ENCODE data around the gene C11orf42. TPM values are rescaled to one million over a fixed set of nuclear protein-coding genes. Genes with fewer than 3 reads are reported as not detected.

C11orf42 gene
- total RNA-seq, 1 experiment from 2014 or later, result not detected

DNA sequence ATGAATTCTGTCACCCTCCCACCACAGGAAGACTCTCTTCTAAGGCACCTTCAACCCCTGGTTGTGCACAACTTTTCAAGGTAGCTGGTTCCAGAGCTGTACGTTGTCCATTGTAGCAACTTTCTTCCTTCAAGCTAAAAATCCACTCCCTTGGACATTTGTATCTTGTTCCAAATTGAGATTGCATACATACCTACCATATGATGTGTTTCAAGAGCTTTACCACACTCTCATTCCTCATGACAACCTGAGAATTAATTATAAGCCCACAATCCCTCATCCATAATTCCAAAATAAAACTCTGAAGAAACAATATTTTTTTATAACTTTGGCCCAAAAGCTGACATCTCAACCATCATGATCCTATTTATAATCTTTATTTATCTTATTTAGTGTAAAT, 3.3 kb upstream of the C11orf42 start:
- Histone ChIP-seq H3K56ac (ENCODE audit: insufficient read length, low read depth, low read length) (no peak overlapping the region), H4K20me1 (ENCODE audit: control insufficient read depth, insufficient read depth, insufficient read length) (no peaks in the 10 kb centered on the region), H3K27me3 (ENCODE audit: insufficient read depth, low read length) (no peaks in the 10 kb centered on the region), H3K4me1 (ENCODE audit: insufficient read depth, low read length) (peaks cover 3% of the 10 kb centered on the region; the same call in 1 of the 2 replicates), H3K79me2 (ENCODE audit: insufficient read depth, low read length) (no peaks in the 10 kb centered on the region), H3K23me2 (ENCODE audit: insufficient read length, low read depth, low read length, poor library complexity, severe bottlenecking) (no peaks in the 10 kb centered on the region), H2BK120ac (ENCODE audit: low read depth, low read length, poor library complexity, severe bottlenecking) (no peak overlapping the region), H4K8ac (replicated peaks; ENCODE audit: insufficient read length, low read depth, low read length) (no peak overlapping the region), H3K4me2 (ENCODE audit: insufficient read depth, insufficient read length, low read length) (no peak overlapping the region), H2BK5ac (ENCODE audit: insufficient read length, low read length) (no peak overlapping the region), H2AK5ac (ENCODE audit: insufficient read length, low read length) (no peak overlapping the region), H3K14ac (ENCODE audit: insufficient read depth, low read length) (no peak overlapping the region), H2BK12ac (ENCODE audit: insufficient read length, low read depth, low read length) (no peak overlapping the region), H3K79me1 (ENCODE audit: insufficient read depth, low read depth, low read length, poor library complexity, severe bottlenecking) (no peaks in the 10 kb centered on the region), H2AFZ (ENCODE audit: low read length) (no peak overlapping the region), H3K4ac (ENCODE audit: low read depth, low read length) (no peak overlapping the region), H4K91ac (ENCODE audit: insufficient read length, low read depth, low read length) (no peak overlapping the region), H2BK15ac (ENCODE audit: low read depth, low read length) (no peak overlapping the region), H3K18ac (ENCODE audit: insufficient read length, low read depth, low read length) (no peak overlapping the region), H3T11ph (ENCODE audit: low read length) (no peak overlapping the region), H3K23ac (ENCODE audit: insufficient read length, low read depth, low read length) (no peak overlapping the region), H3K27ac (ENCODE audit: insufficient read length, low read depth, low read length) (no peak overlapping the region), H3K9me3 (ENCODE audit: control insufficient read depth, low read depth, low read length) (no peaks in the 10 kb centered on the region), H2BK20ac (ENCODE audit: low read depth, low read length, poor library complexity, severe bottlenecking) (no peak overlapping the region), H3K9ac (ENCODE audit: extremely low read depth, insufficient read length, low read length) (no peak overlapping the region), H4K5ac (ENCODE audit: insufficient read length, low read depth, low read length) (no peak overlapping the region)
- no peak overlapping the region for H3K4me3 Mint-ChIP-seq
- no peak for DNase-seq
- H3K4me1 Mint-ChIP-seq, result peaks cover 8% of the 10 kb centered on the region in 2 experiments
- no peaks in the 10 kb centered on the region for H3K27me3 Mint-ChIP-seq (ENCODE audit: low read depth)
- no peak overlapping the region for H3K27ac Mint-ChIP-seq
- TF ChIP-seq, protein P1, sequence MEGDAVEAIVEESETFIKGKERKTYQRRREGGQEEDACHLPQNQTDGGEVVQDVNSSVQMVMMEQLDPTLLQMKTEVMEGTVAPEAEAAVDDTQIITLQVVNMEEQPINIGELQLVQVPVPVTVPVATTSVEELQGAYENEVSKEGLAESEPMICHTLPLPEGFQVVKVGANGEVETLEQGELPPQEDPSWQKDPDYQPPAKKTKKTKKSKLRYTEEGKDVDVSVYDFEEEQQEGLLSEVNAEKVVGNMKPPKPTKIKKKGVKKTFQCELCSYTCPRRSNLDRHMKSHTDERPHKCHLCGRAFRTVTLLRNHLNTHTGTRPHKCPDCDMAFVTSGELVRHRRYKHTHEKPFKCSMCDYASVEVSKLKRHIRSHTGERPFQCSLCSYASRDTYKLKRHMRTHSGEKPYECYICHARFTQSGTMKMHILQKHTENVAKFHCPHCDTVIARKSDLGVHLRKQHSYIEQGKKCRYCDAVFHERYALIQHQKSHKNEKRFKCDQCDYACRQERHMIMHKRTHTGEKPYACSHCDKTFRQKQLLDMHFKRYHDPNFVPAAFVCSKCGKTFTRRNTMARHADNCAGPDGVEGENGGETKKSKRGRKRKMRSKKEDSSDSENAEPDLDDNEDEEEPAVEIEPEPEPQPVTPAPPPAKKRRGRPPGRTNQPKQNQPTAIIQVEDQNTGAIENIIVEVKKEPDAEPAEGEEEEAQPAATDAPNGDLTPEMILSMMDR (conservative IDR thresholded peaks at IDR 0.05), result no peak
- WGBS (ENCODE audit: extremely low coverage, insufficient read length, low lambda C conversion rate), result no CpG with 5 or more reads among the region's 1 CpG
- H3K36me3 Mint-ChIP-seq (ENCODE audit: insufficient read depth in 1 of 3, low read depth in 3 of 3), result peaks cover 0 to 5% (median 0%) of the 10 kb centered on the region in 3 experiments; a peak in 2 of 7 replicates
- no peaks in the 10 kb centered on the region for H3K9me3 Mint-ChIP-seq
